NCI-H2196 (cell line): ENCODE results near the gene KRT37.

Source experiments
- DNase-seq: peaks from one replicate; lab custom pipeline; 2025; ENCODE audit not compliant: unreplicated experiment; lab: John Stamatoyannopoulos, UW

Gene KRT37

DNA sequence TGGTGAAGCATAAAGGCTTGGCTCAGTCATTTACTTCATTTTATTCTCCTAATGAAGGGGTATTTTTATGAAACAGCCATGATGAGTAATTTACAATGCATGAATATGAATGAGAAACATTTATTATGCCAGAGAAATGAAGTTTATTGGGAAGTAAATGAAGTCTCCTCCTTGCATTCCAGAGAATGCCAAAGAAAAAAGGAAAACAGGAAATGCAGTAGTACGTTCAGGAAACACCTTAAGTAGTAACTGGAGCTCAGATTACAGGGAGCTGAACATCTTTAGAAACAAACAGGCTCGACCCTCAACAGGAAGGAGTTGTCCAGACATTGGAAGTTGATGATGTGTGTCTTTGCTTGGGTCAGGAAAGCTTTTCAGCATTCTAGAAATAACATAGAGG, 46.8 kb downstream of the KRT37 start:
- DNase-seq: no peak
